H1 (cell line): ENCODE data around the gene SLC26A8. TPM values are rescaled to one million over a fixed set of nuclear protein-coding genes. Genes with fewer than 3 reads are reported as not detected.

Source experiments
- ATF2 ChIP-seq: IDR thresholded peaks from 2 replicates; pipeline ENCODE4 v1.6.1; 2012; ENCODE audit warnings: low read length, inconsistent platforms
- HDAC6 ChIP-seq: IDR thresholded peaks from one replicate; pipeline ENCODE4 v1.7.1; 2012; ENCODE audit warnings: low read depth, mild to moderate bottlenecking, inconsistent platforms, low read length, moderate library complexity
- TAF7 ChIP-seq: optimal IDR thresholded peaks from 2 replicates; pipeline ENCODE3; 2011; ENCODE audit warnings: low read depth, mild to moderate bottlenecking, inconsistent platforms, low read length, moderate library complexity, borderline replicate concordance
- polyA plus RNA-seq, 7 experiments: library from polyadenylated mRNA; depleted of rRNA in 3 of 7; stranded (reverse) in 5 of 7; unstranded in 2 of 7; fragments of >200 nt in 5 of 7; fragments of 200-250 nt in 2 of 7; gene quantifications; 1 replicate in 5 of 7; 2 replicates in 1 of 7; 4 replicates in 1 of 7; pipeline versions ENCODE4 v1.2.1 to v1.2.3, GENCODE V29; 2011 to 2013; ENCODE audit warnings: missing spikeins in 2 of 7, mixed read lengths in 2 of 7
- total RNA-seq: library from RNA; stranded (reverse); fragmentation: NEBNext Ultra II Directional; extraction: Animal tissue kit (Norgen Biotek cat#: 25700); gene quantifications from 2 replicates; pipeline ENCODE4 v1.2.1, GENCODE V29; 2021

The SLC26A8 gene
- total and polyA plus RNA-seq, 2 of the 8 experiments (the other 6 are each of a cell fraction or from before 2014, with no cell fraction given) = 0.56 to 0.57 TPM

- no peak for TF ChIP-seq ATF2
- TF ChIP-seq HDAC6 = no peak
- no peak for TF ChIP-seq TAF7
- TF ChIP-seq, all 59 proteins: peak for 0
Measured at GRCh38 chr6:35900448-35900847, 124.0 kb downstream of the SLC26A8 start (continued).
